Measurements from ENCODE around the gene CANX. TPM values are rescaled to one million over a fixed set of nuclear protein-coding genes. Genes with fewer than 3 reads are reported as not detected.
A peak's percentile ranks its signal among the peaks of the same experiment; 100 is the strongest.

The CANX gene
- total and polyA plus RNA-seq, 2 of the 13 experiments (the other 11 are each of a cell fraction or from before 2014, with no cell fraction given), result 477 to 680 TPM

DNA sequence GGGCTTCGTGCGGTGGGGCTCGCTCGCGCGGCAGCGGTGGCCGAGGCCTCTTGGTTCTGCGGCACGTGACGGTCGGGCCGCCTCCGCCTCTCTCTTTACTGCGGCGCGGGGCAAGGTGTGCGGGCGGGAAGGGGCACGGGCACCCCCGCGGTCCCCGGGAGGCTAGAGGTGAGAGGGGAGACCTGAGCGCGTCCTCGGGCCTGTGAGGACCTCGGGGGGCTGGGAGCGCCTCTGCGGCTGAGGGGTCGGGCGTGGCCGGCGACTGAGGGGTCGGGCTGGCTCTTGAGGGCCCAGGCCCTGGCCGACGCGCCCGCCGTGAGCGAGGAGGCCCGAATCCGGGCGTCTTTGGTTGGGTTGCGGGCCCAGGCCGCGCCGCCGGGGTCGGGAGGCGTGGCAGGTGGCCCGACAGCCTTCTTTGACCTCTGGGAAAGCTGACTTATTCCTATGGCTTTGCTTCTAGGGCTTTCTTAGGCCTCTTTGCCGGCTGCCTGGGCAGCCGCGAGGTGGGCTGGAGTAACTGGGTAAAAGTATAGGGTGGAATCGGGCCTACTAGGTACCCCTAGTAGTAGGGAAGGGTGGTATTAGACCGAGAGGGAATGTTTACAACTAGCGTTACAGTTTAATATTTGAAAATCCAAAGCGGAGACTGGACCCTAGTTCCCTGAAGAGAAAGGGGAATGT is at the start of gene CANX (continued):
- TF ChIP-seq ZNF547 (CRISPR knock-in tag; IDR thresholded peaks at IDR 0.05), result no peak; the same call in 1 of the 2 replicates
- TF ChIP-seq ELF1 (CRISPR knock-in tag; IDR thresholded peaks at IDR 0.05), result no peak
- TF ChIP-seq GATAD1 (CRISPR knock-in tag; IDR thresholded peaks at IDR 0.05), result no peak
- TF ChIP-seq, protein P1, sequence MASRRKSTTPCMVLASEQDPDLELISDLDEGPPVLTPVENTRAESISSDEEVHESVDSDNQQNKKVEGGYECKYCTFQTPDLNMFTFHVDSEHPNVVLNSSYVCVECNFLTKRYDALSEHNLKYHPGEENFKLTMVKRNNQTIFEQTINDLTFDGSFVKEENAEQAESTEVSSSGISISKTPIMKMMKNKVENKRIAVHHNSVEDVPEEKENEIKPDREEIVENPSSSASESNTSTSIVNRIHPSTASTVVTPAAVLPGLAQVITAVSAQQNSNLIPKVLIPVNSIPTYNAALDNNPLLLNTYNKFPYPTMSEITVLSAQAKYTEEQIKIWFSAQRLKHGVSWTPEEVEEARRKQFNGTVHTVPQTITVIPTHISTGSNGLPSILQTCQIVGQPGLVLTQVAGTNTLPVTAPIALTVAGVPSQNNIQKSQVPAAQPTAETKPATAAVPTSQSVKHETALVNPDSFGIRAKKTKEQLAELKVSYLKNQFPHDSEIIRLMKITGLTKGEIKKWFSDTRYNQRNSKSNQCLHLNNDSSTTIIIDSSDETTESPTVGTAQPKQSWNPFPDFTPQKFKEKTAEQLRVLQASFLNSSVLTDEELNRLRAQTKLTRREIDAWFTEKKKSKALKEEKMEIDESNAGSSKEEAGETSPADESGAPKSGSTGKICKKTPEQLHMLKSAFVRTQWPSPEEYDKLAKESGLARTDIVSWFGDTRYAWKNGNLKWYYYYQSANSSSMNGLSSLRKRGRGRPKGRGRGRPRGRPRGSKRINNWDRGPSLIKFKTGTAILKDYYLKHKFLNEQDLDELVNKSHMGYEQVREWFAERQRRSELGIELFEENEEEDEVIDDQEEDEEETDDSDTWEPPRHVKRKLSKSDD (CRISPR knock-in tag; IDR thresholded peaks at IDR 0.05; ENCODE audit: low read depth), result no peak
- TF ChIP-seq, protein P2, sequence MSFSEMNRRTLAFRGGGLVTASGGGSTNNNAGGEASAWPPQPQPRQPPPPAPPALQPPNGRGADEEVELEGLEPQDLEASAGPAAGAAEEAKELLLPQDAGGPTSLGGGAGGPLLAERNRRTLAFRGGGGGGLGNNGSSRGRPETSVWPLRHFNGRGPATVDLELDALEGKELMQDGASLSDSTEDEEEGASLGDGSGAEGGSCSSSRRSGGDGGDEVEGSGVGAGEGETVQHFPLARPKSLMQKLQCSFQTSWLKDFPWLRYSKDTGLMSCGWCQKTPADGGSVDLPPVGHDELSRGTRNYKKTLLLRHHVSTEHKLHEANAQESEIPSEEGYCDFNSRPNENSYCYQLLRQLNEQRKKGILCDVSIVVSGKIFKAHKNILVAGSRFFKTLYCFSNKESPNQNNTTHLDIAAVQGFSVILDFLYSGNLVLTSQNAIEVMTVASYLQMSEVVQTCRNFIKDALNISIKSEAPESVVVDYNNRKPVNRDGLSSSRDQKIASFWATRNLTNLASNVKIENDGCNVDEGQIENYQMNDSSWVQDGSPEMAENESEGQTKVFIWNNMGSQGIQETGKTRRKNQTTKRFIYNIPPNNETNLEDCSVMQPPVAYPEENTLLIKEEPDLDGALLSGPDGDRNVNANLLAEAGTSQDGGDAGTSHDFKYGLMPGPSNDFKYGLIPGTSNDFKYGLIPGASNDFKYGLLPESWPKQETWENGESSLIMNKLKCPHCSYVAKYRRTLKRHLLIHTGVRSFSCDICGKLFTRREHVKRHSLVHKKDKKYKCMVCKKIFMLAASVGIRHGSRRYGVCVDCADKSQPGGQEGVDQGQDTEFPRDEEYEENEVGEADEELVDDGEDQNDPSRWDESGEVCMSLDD (CRISPR knock-in tag; IDR thresholded peaks at IDR 0.05; ENCODE audit: borderline replicate concordance), result no peak
- peak; percentile 87; the same call in 1 of the 2 replicates for TF ChIP-seq ZNF20 (CRISPR knock-in tag; IDR thresholded peaks at IDR 0.05)
- TF ChIP-seq ZNF441 (CRISPR knock-in tag; IDR thresholded peaks at IDR 0.05; ENCODE audit: borderline replicate concordance), result no peak
- TF ChIP-seq GATA4 (IDR thresholded peaks at IDR 0.05; ENCODE audit: borderline replicate concordance, low read depth), result no peak
- TF ChIP-seq, protein P3, sequence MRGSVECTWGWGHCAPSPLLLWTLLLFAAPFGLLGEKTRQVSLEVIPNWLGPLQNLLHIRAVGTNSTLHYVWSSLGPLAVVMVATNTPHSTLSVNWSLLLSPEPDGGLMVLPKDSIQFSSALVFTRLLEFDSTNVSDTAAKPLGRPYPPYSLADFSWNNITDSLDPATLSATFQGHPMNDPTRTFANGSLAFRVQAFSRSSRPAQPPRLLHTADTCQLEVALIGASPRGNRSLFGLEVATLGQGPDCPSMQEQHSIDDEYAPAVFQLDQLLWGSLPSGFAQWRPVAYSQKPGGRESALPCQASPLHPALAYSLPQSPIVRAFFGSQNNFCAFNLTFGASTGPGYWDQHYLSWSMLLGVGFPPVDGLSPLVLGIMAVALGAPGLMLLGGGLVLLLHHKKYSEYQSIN (CRISPR knock-in tag; IDR thresholded peaks at IDR 0.05; ENCODE audit: borderline replicate concordance), result no peak
- no peak for TF ChIP-seq GFI1 (CRISPR knock-in tag; IDR thresholded peaks at IDR 0.05; ENCODE audit: borderline replicate concordance)
- TF ChIP-seq ZNF124 (CRISPR knock-in tag; IDR thresholded peaks at IDR 0.05), result no peak
- TF ChIP-seq, protein P4, sequence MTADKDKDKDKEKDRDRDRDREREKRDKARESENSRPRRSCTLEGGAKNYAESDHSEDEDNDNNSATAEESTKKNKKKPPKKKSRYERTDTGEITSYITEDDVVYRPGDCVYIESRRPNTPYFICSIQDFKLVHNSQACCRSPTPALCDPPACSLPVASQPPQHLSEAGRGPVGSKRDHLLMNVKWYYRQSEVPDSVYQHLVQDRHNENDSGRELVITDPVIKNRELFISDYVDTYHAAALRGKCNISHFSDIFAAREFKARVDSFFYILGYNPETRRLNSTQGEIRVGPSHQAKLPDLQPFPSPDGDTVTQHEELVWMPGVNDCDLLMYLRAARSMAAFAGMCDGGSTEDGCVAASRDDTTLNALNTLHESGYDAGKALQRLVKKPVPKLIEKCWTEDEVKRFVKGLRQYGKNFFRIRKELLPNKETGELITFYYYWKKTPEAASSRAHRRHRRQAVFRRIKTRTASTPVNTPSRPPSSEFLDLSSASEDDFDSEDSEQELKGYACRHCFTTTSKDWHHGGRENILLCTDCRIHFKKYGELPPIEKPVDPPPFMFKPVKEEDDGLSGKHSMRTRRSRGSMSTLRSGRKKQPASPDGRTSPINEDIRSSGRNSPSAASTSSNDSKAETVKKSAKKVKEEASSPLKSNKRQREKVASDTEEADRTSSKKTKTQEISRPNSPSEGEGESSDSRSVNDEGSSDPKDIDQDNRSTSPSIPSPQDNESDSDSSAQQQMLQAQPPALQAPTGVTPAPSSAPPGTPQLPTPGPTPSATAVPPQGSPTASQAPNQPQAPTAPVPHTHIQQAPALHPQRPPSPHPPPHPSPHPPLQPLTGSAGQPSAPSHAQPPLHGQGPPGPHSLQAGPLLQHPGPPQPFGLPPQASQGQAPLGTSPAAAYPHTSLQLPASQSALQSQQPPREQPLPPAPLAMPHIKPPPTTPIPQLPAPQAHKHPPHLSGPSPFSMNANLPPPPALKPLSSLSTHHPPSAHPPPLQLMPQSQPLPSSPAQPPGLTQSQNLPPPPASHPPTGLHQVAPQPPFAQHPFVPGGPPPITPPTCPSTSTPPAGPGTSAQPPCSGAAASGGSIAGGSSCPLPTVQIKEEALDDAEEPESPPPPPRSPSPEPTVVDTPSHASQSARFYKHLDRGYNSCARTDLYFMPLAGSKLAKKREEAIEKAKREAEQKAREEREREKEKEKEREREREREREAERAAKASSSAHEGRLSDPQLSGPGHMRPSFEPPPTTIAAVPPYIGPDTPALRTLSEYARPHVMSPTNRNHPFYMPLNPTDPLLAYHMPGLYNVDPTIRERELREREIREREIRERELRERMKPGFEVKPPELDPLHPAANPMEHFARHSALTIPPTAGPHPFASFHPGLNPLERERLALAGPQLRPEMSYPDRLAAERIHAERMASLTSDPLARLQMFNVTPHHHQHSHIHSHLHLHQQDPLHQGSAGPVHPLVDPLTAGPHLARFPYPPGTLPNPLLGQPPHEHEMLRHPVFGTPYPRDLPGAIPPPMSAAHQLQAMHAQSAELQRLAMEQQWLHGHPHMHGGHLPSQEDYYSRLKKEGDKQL (CRISPR knock-in tag; IDR thresholded peaks at IDR 0.05; ENCODE audit: low read depth), result no peak; the same call in none of the 2 replicates
- TF ChIP-seq SP1 (IDR thresholded peaks at IDR 0.05), result no peak
- TF ChIP-seq SP1 (CRISPR knock-in tag; IDR thresholded peaks at IDR 0.05), result no peak
- TF ChIP-seq, protein P5, sequence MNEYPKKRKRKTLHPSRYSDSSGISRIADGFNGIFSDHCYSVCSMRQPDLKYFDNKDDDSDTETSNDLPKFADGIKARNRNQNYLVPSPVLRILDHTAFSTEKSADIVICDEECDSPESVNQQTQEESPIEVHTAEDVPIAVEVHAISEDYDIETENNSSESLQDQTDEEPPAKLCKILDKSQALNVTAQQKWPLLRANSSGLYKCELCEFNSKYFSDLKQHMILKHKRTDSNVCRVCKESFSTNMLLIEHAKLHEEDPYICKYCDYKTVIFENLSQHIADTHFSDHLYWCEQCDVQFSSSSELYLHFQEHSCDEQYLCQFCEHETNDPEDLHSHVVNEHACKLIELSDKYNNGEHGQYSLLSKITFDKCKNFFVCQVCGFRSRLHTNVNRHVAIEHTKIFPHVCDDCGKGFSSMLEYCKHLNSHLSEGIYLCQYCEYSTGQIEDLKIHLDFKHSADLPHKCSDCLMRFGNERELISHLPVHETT (CRISPR knock-in tag; conservative IDR thresholded peaks at IDR 0.05), result peak; percentile 52; the same call in 1 of the 2 replicates
- TF ChIP-seq ZNF839 (CRISPR knock-in tag; IDR thresholded peaks at IDR 0.05; ENCODE audit: borderline replicate concordance), result no peak

Measured in HepG2 (cell line).